ENCODE data around the gene RNASE1.

Gene RNASE1

DNA sequence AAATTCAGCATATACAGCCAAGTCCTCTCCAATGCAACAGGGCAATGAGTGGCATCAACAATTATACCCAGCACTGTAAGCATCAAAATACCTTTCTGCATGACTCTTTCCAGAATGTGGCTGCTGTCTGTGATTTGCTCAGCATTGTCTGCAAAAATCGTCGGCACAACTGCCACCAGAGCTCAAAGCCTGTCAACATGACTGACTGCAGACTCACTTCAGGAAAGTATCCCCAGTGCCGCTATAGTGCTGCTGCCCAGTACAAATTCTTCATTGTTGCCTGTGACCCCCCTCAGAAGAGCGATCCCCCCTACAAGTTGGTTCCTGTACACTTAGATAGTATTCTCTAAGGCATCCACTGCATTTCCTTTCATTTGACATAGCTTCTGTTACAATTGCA, 20.8 kb downstream of the RNASE1 start:
- peak overlapping the region; percentile 54 for H2AFZ ChIP-seq (ENCODE audit: low read length)
- H3K9me2 ChIP-seq (replicated peaks; ENCODE audit: low read depth, low read length): no peaks in the 10 kb centered on the region
- H3K79me2 ChIP-seq (ENCODE audit: insufficient read depth, low read length): no peaks in the 10 kb centered on the region
- H3F3A ChIP-seq (ENCODE audit: low read depth): 0 out of 2 replicates have a peak, but pooled peaks cover 7% of the 10 kb centered on the region
- H3K4me1 ChIP-seq (ENCODE audit: insufficient read depth, low read length, poor library complexity, severe bottlenecking): peaks cover 24% of the 10 kb centered on the region
- no peaks in the 10 kb centered on the region for H3K36me3 ChIP-seq (ENCODE audit: insufficient read depth, low read length)
- H3K4me2 ChIP-seq (ENCODE audit: low read depth, low read length, poor library complexity, severe bottlenecking): peak overlapping the region; percentile 94
- H4K20me1 ChIP-seq (ENCODE audit: insufficient read depth, low read length, poor library complexity, severe bottlenecking): no peaks in the 10 kb centered on the region
- peak overlapping the region; percentile 63 for H3K9ac ChIP-seq (ENCODE audit: low read depth, low read length, poor library complexity, severe bottlenecking)
- H3K9me3 ChIP-seq (ENCODE audit: insufficient read depth, low read depth, low read length): no peaks in the 10 kb centered on the region
- peak overlapping the region; percentile 72 for H3K4me3 ChIP-seq (ENCODE audit: low read length, poor library complexity, severe bottlenecking)
- TF ChIP-seq, protein P1, sequence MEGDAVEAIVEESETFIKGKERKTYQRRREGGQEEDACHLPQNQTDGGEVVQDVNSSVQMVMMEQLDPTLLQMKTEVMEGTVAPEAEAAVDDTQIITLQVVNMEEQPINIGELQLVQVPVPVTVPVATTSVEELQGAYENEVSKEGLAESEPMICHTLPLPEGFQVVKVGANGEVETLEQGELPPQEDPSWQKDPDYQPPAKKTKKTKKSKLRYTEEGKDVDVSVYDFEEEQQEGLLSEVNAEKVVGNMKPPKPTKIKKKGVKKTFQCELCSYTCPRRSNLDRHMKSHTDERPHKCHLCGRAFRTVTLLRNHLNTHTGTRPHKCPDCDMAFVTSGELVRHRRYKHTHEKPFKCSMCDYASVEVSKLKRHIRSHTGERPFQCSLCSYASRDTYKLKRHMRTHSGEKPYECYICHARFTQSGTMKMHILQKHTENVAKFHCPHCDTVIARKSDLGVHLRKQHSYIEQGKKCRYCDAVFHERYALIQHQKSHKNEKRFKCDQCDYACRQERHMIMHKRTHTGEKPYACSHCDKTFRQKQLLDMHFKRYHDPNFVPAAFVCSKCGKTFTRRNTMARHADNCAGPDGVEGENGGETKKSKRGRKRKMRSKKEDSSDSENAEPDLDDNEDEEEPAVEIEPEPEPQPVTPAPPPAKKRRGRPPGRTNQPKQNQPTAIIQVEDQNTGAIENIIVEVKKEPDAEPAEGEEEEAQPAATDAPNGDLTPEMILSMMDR (conservative IDR thresholded peaks at IDR 0.05; ENCODE audit: low read length): no peak
- no peak for TF ChIP-seq EZH2phosphoT487 (IDR thresholded peaks at IDR 0.05; ENCODE audit: borderline replicate concordance)
- no peaks in the 10 kb centered on the region for H3K27me3 ChIP-seq (ENCODE audit: insufficient read depth, low read length, poor library complexity, severe bottlenecking)

DNA sequence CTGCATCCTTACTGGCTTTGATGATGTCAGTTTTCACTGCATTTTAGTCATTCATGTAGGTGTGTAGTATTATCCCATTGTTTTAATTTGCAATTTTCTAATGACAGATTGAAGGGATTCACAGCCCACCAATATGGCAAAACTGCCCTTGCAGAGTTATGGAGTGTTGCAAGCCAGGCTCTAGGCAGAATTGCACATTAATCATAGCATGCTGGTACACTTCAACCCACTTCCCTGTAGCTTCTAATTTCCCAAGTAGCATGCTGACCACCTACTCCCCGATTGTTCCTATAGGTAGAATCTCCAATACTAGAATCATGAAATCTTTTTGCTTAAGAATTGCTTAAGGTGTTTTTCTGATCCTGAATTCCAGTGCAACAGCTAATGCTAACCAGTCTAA, 26.7 kb downstream of the RNASE1 start:
- no peak overlapping the region for H3K4me2 ChIP-seq (ENCODE audit: low read depth, low read length, poor library complexity, severe bottlenecking)
- no peak overlapping the region for H3K4me3 ChIP-seq (ENCODE audit: low read length, poor library complexity, severe bottlenecking)
- H3K4me1 ChIP-seq (ENCODE audit: insufficient read depth, low read length, poor library complexity, severe bottlenecking): peaks cover 2% of the 10 kb centered on the region
- H3K9me3 ChIP-seq (ENCODE audit: insufficient read depth, low read depth, low read length): no peaks in the 10 kb centered on the region
- no peaks in the 10 kb centered on the region for H3F3A ChIP-seq (ENCODE audit: low read depth)
- no peak overlapping the region for H2AFZ ChIP-seq (ENCODE audit: low read length)
- H3K36me3 ChIP-seq (ENCODE audit: insufficient read depth, low read length): no peaks in the 10 kb centered on the region
- no peaks in the 10 kb centered on the region for H3K79me2 ChIP-seq (ENCODE audit: insufficient read depth, low read length)
- no peak overlapping the region for H3K9ac ChIP-seq (ENCODE audit: low read depth, low read length, poor library complexity, severe bottlenecking)
- no peaks in the 10 kb centered on the region for H3K27me3 ChIP-seq (ENCODE audit: insufficient read depth, low read length, poor library complexity, severe bottlenecking)
- H3K9me2 ChIP-seq (replicated peaks; ENCODE audit: low read depth, low read length): no peaks in the 10 kb centered on the region
- TF ChIP-seq, protein P1 (conservative IDR thresholded peaks at IDR 0.05; ENCODE audit: low read length): no peak
- no peak for TF ChIP-seq EZH2phosphoT487 (IDR thresholded peaks at IDR 0.05; ENCODE audit: borderline replicate concordance)
- no peaks in the 10 kb centered on the region for H4K20me1 ChIP-seq (ENCODE audit: insufficient read depth, low read length, poor library complexity, severe bottlenecking)

DNA sequence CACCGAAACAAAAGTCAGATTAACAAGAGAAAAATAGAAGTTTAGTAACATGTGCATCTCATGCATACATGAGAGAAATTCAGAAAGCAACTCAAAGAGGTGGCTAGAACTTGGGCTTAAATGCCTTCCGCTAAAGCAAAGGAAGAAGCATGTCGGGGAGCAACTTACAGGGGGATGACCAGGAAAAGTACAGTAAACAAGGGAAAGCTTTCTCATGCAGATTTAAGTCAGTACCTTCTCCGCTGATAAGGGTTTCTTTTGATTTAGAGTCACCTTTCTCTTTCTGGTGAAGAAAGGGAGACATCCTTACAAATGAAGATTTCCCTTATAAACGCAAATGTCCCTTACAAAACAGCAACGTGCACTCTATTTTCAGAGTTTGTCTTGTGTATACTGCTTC, 27.6 kb downstream of the RNASE1 start:
- TF ChIP-seq EZH2phosphoT487 (IDR thresholded peaks at IDR 0.05; ENCODE audit: borderline replicate concordance): no peak
- TF ChIP-seq, protein P1 (conservative IDR thresholded peaks at IDR 0.05; ENCODE audit: low read length): no peak
- no peaks in the 10 kb centered on the region for H3K36me3 ChIP-seq (ENCODE audit: insufficient read depth, low read length)
- no peaks in the 10 kb centered on the region for H4K20me1 ChIP-seq (ENCODE audit: insufficient read depth, low read length, poor library complexity, severe bottlenecking)
- H3K79me2 ChIP-seq (ENCODE audit: insufficient read depth, low read length): no peaks in the 10 kb centered on the region
- H3K27me3 ChIP-seq (ENCODE audit: insufficient read depth, low read length, poor library complexity, severe bottlenecking): no peaks in the 10 kb centered on the region
- no peaks in the 10 kb centered on the region for H3K9me2 ChIP-seq (replicated peaks; ENCODE audit: low read depth, low read length)
- H3K4me2 ChIP-seq (ENCODE audit: low read depth, low read length, poor library complexity, severe bottlenecking): no peak overlapping the region
- H2AFZ ChIP-seq (ENCODE audit: low read length): no peak overlapping the region
- no peaks in the 10 kb centered on the region for H3K9me3 ChIP-seq (ENCODE audit: insufficient read depth, low read depth, low read length)
- H3K4me1 ChIP-seq (ENCODE audit: insufficient read depth, low read length, poor library complexity, severe bottlenecking): no peaks in the 10 kb centered on the region
- no peak overlapping the region for H3K9ac ChIP-seq (ENCODE audit: low read depth, low read length, poor library complexity, severe bottlenecking)
- no peaks in the 10 kb centered on the region for H3F3A ChIP-seq (ENCODE audit: low read depth)
- no peak overlapping the region for H3K4me3 ChIP-seq (ENCODE audit: low read length, poor library complexity, severe bottlenecking)
